ENCODE data around the gene PLEKHG1.

PLEKHG1 gene

DNA sequence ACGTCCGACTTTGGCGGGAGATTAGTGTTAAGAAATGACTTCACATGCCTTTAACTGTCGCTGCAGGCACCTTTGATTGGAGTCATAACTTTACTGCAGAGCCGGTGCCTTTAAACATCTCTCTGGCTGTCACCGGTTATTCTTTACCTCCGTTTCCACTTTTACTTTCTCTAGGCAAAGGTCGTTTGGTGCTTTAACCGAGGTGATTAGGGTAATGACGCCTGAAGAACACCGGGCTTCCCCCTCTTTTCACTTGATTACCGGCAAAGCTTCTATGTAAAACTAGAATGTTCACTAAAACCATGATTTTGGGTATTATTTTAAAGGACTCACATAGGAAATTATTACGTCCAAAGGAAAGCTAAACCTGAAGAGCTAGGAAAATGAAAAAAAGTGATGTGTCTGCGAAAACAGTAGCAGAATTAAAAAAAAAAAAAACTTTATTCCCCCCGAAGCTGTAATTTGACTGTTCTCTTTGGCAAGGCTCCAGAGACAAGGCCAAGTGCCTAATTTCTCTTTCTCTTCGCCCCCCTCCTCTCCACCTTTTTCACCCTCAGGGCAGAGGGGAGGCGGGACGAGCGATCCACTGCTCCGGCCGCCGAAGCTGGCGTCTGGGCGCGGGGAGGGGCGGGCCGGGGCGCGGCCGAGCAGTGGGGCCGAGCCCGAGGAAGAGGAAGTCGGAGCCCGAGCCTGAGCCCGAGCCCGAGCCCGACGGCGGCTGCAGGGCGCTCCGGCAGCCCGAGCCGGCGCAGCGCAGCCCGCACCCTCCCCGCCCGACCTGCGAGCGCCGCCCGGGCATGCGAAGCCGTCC is at the start of gene PLEKHG1:
TSS of gene PLEKHG1 (plus strand) at position 687 of the 811 bp plus-strand sequence. CDS start 133,797 bp downstream, outside the sequence.
- Mint-ChIP-seq H3K27me3 (ENCODE audit: low read depth) (peaks cover 74% of the 10 kb centered on the region), H3K27ac (peak within 1 kb of the TSS; percentile 60), H3K36me3 (ENCODE audit: low read depth) (peaks cover 2% of the 10 kb centered on the region), H3K4me3 (peak within 1 kb of the TSS; percentile 81), H3K9me3 (no peaks in the 10 kb centered on the region), H3K4me1 (ENCODE audit: low read depth) (peaks cover 10% of the 10 kb centered on the region)

DNA sequence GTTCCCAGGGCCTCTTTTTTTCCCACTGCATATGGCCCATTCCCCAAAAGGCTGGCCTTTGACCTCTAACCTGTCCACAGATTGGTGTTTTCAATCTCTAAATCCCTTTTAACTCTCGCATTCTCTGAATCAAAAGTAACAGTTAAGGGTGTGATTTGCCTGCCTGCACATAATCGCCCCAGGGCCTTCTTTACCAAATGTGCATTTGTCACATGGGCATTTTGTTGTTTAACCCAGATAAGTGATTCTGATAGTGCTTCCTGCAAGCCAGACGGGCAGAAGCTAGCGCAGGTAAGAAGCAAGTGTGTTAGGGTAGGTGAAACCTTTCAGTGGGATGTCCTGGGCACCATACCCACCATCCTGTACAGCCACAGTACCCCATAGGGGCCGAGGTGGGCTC is 49.4 kb upstream of the PLEKHG1 start:
- Mint-ChIP-seq H3K27me3 (ENCODE audit: low read depth) (peaks cover 13% of the 10 kb centered on the region), H3K27ac (no peak overlapping the region), H3K36me3 (ENCODE audit: low read depth) (no peaks in the 10 kb centered on the region), H3K4me3 (no peak overlapping the region), H3K4me1 (ENCODE audit: low read depth) (no peaks in the 10 kb centered on the region), H3K9me3 (no peaks in the 10 kb centered on the region)

- no peaks in the 10 kb centered on the region for H3K36me3 Mint-ChIP-seq (ENCODE audit: low read depth)
- no peak overlapping the region for H3K4me3 Mint-ChIP-seq
- H3K4me1 Mint-ChIP-seq (ENCODE audit: low read depth) = no peaks in the 10 kb centered on the region
- H3K27me3 Mint-ChIP-seq (ENCODE audit: low read depth) = peaks cover 4% of the 10 kb centered on the region
- no peak overlapping the region for H3K27ac Mint-ChIP-seq
- H3K9me3 Mint-ChIP-seq = no peaks in the 10 kb centered on the region
Observed at GRCh38 chr6:150557043-150557599, 42.6 kb upstream of the PLEKHG1 start.

- H3K27me3 Mint-ChIP-seq (ENCODE audit: low read depth) = peaks cover 4% of the 10 kb centered on the region
- H3K4me1 Mint-ChIP-seq (ENCODE audit: low read depth) = no peaks in the 10 kb centered on the region
- H3K27ac Mint-ChIP-seq = no peak overlapping the region
- H3K9me3 Mint-ChIP-seq = no peaks in the 10 kb centered on the region
- H3K36me3 Mint-ChIP-seq (ENCODE audit: low read depth) = no peaks in the 10 kb centered on the region
- no peak overlapping the region for H3K4me3 Mint-ChIP-seq
Observed at GRCh38 chr6:150560004-150560883, 39.4 kb upstream of the PLEKHG1 start.

- Mint-ChIP-seq H3K9me3 (no peaks in the 10 kb centered on the region), H3K27ac (no peak overlapping the region), H3K4me3 (no peak overlapping the region), H3K27me3 (ENCODE audit: low read depth) (no peaks in the 10 kb centered on the region), H3K4me1 (ENCODE audit: low read depth) (no peaks in the 10 kb centered on the region), H3K36me3 (ENCODE audit: low read depth) (no peaks in the 10 kb centered on the region)
Observed at GRCh38 chr6:150560884-150561219, 38.8 kb upstream of the PLEKHG1 start.

- Mint-ChIP-seq H3K4me3 (no peak overlapping the region), H3K4me1 (ENCODE audit: low read depth) (no peaks in the 10 kb centered on the region), H3K9me3 (no peaks in the 10 kb centered on the region), H3K36me3 (ENCODE audit: low read depth) (no peaks in the 10 kb centered on the region), H3K27ac (no peak overlapping the region), H3K27me3 (ENCODE audit: low read depth) (peaks cover 5% of the 10 kb centered on the region)
Observed at GRCh38 chr6:150565945-150566344, 33.7 kb upstream of the PLEKHG1 start.

- Mint-ChIP-seq H3K27me3 (ENCODE audit: low read depth) (peaks cover 5% of the 10 kb centered on the region), H3K4me3 (no peak overlapping the region), H3K27ac (no peak overlapping the region), H3K9me3 (no peaks in the 10 kb centered on the region), H3K36me3 (ENCODE audit: low read depth) (no peaks in the 10 kb centered on the region), H3K4me1 (ENCODE audit: low read depth) (no peaks in the 10 kb centered on the region)
Observed at GRCh38 chr6:150566486-150566885, 33.2 kb upstream of the PLEKHG1 start.

DNA sequence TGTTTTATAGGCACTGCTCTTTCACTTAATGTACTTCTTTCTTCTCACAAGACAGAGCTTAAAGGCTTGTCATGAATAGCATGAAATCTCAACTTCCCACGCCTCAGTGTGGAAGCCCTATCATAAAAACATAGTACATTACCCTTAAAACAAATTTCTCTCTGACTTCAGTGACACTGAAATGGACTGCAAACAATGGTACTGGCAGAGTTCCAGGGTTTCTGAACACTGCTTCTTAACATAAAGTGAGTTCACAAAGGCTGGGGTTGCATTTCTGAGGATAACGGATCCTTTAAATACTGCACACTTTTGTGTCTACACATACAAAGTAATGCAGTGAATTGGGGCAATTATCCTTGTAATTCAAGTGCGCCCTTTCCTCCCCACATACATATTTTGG is 32.3 kb upstream of the PLEKHG1 start:
- Mint-ChIP-seq H3K27ac (no peak overlapping the region), H3K27me3 (ENCODE audit: low read depth) (peaks cover 5% of the 10 kb centered on the region), H3K4me3 (no peak overlapping the region), H3K36me3 (ENCODE audit: low read depth) (no peaks in the 10 kb centered on the region), H3K4me1 (ENCODE audit: low read depth) (no peaks in the 10 kb centered on the region), H3K9me3 (no peaks in the 10 kb centered on the region)

GRCh38 chr6:150567823-150568383 is 31.8 kb upstream of the PLEKHG1 start:
- Mint-ChIP-seq H3K9me3 (no peaks in the 10 kb centered on the region), H3K4me1 (ENCODE audit: low read depth) (no peaks in the 10 kb centered on the region), H3K27me3 (ENCODE audit: low read depth) (peaks cover 5% of the 10 kb centered on the region), H3K36me3 (ENCODE audit: low read depth) (no peaks in the 10 kb centered on the region), H3K4me3 (no peak overlapping the region), H3K27ac (no peak overlapping the region)

GRCh38 chr6:150568560-150568959 is 31.1 kb upstream of the PLEKHG1 start:
- H3K4me3 Mint-ChIP-seq = no peak overlapping the region
- no peak overlapping the region for H3K27ac Mint-ChIP-seq
- no peaks in the 10 kb centered on the region for H3K36me3 Mint-ChIP-seq (ENCODE audit: low read depth)
- H3K4me1 Mint-ChIP-seq (ENCODE audit: low read depth) = no peaks in the 10 kb centered on the region
- peaks cover 6% of the 10 kb centered on the region for H3K27me3 Mint-ChIP-seq (ENCODE audit: low read depth)
- no peaks in the 10 kb centered on the region for H3K9me3 Mint-ChIP-seq

- Mint-ChIP-seq H3K36me3 (ENCODE audit: low read depth) (no peaks in the 10 kb centered on the region), H3K27me3 (ENCODE audit: low read depth) (peaks cover 11% of the 10 kb centered on the region), H3K4me3 (no peak overlapping the region), H3K9me3 (no peaks in the 10 kb centered on the region), H3K4me1 (ENCODE audit: low read depth) (no peaks in the 10 kb centered on the region), H3K27ac (no peak overlapping the region)
Observed at GRCh38 chr6:150569161-150569560, 30.5 kb upstream of the PLEKHG1 start.

- Mint-ChIP-seq H3K4me3 (no peak overlapping the region), H3K36me3 (ENCODE audit: low read depth) (no peaks in the 10 kb centered on the region), H3K4me1 (ENCODE audit: low read depth) (no peaks in the 10 kb centered on the region), H3K9me3 (no peaks in the 10 kb centered on the region), H3K27ac (no peak overlapping the region), H3K27me3 (ENCODE audit: low read depth) (peaks cover 17% of the 10 kb centered on the region)
Observed at GRCh38 chr6:150573041-150573681, 26.5 kb upstream of the PLEKHG1 start.

GRCh38 chr6:150575836-150576235 is 23.8 kb upstream of the PLEKHG1 start:
- Mint-ChIP-seq H3K36me3 (ENCODE audit: low read depth) (no peaks in the 10 kb centered on the region), H3K4me1 (ENCODE audit: low read depth) (no peaks in the 10 kb centered on the region), H3K27ac (no peak overlapping the region), H3K4me3 (no peak overlapping the region), H3K9me3 (no peaks in the 10 kb centered on the region), H3K27me3 (ENCODE audit: low read depth) (peaks cover 12% of the 10 kb centered on the region)

DNA sequence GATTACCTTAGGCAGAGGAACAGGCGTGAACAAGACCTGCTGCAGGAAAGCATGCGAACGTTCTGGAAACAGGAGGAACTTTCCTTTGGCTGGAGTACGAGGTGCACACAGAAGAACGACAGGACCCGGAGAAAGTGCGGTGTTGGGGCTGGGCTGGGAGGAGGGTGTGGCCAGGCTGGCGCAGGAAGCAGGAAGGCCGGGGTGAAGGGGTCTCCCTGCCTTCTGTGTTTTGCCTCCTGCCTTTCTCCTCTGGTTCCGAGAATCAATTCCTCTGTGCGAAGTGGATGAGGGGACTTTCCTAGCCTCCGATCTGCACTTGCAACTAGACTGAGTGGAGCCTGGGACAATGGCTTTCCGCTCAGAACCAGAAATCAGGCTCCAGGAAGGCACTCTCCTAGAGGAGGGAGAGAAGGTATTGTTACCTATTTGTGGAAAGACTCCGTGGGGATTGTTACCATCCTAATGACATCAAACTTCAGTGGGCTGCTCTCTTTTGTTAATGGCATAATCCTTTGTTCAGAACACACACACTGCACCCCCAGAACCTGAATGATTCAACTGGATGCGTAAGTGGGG is 22.9 kb upstream of the PLEKHG1 start:
- no peak overlapping the region for H3K27ac Mint-ChIP-seq
- no peaks in the 10 kb centered on the region for H3K36me3 Mint-ChIP-seq (ENCODE audit: low read depth)
- no peaks in the 10 kb centered on the region for H3K9me3 Mint-ChIP-seq
- H3K4me1 Mint-ChIP-seq (ENCODE audit: low read depth) = no peaks in the 10 kb centered on the region
- no peak overlapping the region for H3K4me3 Mint-ChIP-seq
- H3K27me3 Mint-ChIP-seq (ENCODE audit: low read depth) = peaks cover 12% of the 10 kb centered on the region
